ENCODE data around the gene NPAS4.
"Not testable (repeated sequence)": the region's sequence is repeated elsewhere in the genome, so short reads cannot be mapped to it uniquely, and the experiment has no call there.

Gene NPAS4

DNA sequence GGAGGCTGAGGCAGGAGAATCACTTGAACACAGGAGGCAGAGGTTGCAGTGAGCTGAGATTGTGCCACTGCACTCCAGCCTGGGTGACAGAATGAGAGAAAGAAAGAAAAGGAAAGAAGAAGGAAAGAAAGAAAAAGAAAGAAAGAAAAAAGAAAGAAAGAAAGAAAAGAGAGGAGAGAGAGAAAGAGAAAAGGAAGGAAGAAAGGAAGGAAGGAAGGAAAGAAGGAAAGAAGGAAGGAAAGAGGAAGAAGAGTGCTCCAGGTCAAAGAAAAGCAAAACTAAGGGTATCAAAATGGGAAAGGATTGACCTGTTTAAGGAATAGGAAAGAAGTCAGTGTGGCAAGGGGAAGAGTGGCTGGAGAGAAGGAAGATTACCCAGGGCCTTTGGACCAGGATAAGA lies 10.5 kb downstream of the NPAS4 start:
- H3K4ac ChIP-seq (ENCODE audit: low read depth, low read length); H3K79me2 ChIP-seq (ENCODE audit: control insufficient read depth, insufficient read depth, low read length); H3K18ac ChIP-seq (ENCODE audit: low read length): not testable (repeated sequence)

DNA sequence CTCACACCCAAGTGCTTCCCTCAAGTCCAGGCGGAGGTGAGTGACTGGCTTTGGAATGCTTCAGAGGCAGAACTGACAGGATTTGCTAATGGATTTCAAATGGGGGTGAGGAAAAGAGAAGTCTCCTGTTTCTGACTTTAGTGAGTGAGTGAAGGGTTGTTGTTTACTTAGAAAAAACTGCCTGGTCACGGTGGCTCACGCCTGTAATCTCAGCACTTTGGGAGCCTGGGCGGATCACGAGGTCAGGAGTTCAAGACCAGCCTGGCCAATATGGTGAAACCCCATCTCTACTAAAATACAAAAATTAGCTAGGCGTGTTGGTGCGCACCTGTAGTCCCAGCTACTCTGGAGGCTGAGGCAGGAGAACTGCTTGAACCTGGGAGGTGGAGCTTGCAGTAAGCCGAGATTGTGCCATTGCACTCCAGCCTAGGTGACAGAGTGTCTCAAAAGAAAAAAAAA lies 11.1 kb downstream of the NPAS4 start:
- H3K36me3 ChIP-seq (ENCODE audit: control insufficient read depth, insufficient read depth, low read length); H3K9ac ChIP-seq (ENCODE audit: low read length); H4K5ac ChIP-seq (ENCODE audit: low read length); H3K27me3 ChIP-seq (ENCODE audit: insufficient read depth, low read length, poor library complexity); H3K23ac ChIP-seq (ENCODE audit: low read length); H2AK5ac ChIP-seq (ENCODE audit: low read length); H3K4me3 ChIP-seq (ENCODE audit: low read length); H4K8ac ChIP-seq (ENCODE audit: low read depth, low read length); H2BK120ac ChIP-seq (ENCODE audit: low read depth, low read length); H3K4ac ChIP-seq (ENCODE audit: low read depth, low read length); H3K56ac ChIP-seq (ENCODE audit: low read length); H3K79me2 ChIP-seq (ENCODE audit: control insufficient read depth, insufficient read depth, low read length); H2BK5ac ChIP-seq (ENCODE audit: low read length); H3K4me2 ChIP-seq (ENCODE audit: low read length); H3K79me1 ChIP-seq (ENCODE audit: low read length); H3K27ac ChIP-seq (ENCODE audit: low read depth, low read length); H3K4me1 ChIP-seq (ENCODE audit: control insufficient read depth, low read depth, low read length); H3K18ac ChIP-seq (ENCODE audit: low read length); H2BK15ac ChIP-seq (replicated peaks; ENCODE audit: low read depth): not testable (repeated sequence)
- no CpG with 5 or more reads among the region's 8 CpGs for WGBS (ENCODE audit: extremely low coverage, insufficient coverage, low lambda C conversion rate)
- DNase-seq = peak; percentile 82

More for the DNA sequence above, 10.5 kb downstream of the NPAS4 start:
- H3K36me3 ChIP-seq (ENCODE audit: control insufficient read depth, insufficient read depth, low read length); H3K23ac ChIP-seq (ENCODE audit: low read length); H3K27ac ChIP-seq (ENCODE audit: low read depth, low read length); H4K8ac ChIP-seq (ENCODE audit: low read depth, low read length); H3K27me3 ChIP-seq (ENCODE audit: insufficient read depth, low read length, poor library complexity); H2BK5ac ChIP-seq (ENCODE audit: low read length); DNase-seq; H3K4me1 ChIP-seq (ENCODE audit: control insufficient read depth, low read depth, low read length); H2BK15ac ChIP-seq (replicated peaks; ENCODE audit: low read depth); H3K9ac ChIP-seq (ENCODE audit: low read length); H2AK5ac ChIP-seq (ENCODE audit: low read length); H3K4me2 ChIP-seq (ENCODE audit: low read length); H3K4me3 ChIP-seq (ENCODE audit: low read length); H3K56ac ChIP-seq (ENCODE audit: low read length); H3K79me1 ChIP-seq (ENCODE audit: low read length); H2BK120ac ChIP-seq (ENCODE audit: low read depth, low read length); H4K5ac ChIP-seq (ENCODE audit: low read length): not testable (repeated sequence)

DNA sequence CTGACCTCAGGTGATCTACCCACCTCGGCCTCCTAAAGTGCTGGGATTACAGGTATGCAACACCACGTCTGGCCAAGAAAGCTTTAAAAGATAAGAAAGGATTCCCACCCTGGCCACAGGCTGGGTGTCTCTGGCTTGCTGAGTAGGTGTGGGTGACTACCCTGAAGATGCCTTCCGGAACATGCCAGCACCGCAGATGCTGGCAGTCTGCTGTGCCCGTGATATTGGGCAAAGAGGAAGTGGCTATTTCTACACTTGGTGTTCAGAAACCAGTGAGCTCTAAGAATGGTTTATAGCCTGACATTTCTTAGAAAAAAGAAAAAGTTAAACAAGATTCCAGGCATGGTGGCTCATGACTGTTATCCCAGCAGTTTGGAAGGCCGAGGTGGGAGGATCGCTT lies 11.8 kb downstream of the NPAS4 start:
- Histone ChIP-seq H3K27me3 (ENCODE audit: insufficient read depth, low read length, poor library complexity) (no peaks in the 10 kb centered on the region), H3K4me3 (ENCODE audit: low read length) (no peak overlapping the region), H3K18ac (ENCODE audit: low read length) (no peak overlapping the region), H2BK120ac (ENCODE audit: low read depth, low read length) (no peak overlapping the region), H3K4me2 (ENCODE audit: low read length) (no peak overlapping the region), H3K4me1 (ENCODE audit: control insufficient read depth, low read depth, low read length) (no peaks in the 10 kb centered on the region), H3K9ac (ENCODE audit: low read length) (no peak overlapping the region), H3K56ac (ENCODE audit: low read length) (no peak overlapping the region), H3K79me1 (ENCODE audit: low read length) (no peaks in the 10 kb centered on the region), H3K36me3 (ENCODE audit: control insufficient read depth, insufficient read depth, low read length) (peaks cover 9% of the 10 kb centered on the region), H3K4ac (ENCODE audit: low read depth, low read length) (no peak overlapping the region), H2BK5ac (ENCODE audit: low read length) (no peak overlapping the region), H2AK5ac (ENCODE audit: low read length) (no peak overlapping the region), H3K23ac (ENCODE audit: low read length) (no peak overlapping the region), H4K8ac (ENCODE audit: low read depth, low read length) (no peak overlapping the region), H3K79me2 (ENCODE audit: control insufficient read depth, insufficient read depth, low read length) (peaks cover 2% of the 10 kb centered on the region), H2BK15ac (replicated peaks; ENCODE audit: low read depth) (no peak overlapping the region), H3K27ac (ENCODE audit: low read depth, low read length) (no peak overlapping the region), H4K5ac (ENCODE audit: low read length) (no peak overlapping the region)
- WGBS (ENCODE audit: extremely low coverage, insufficient coverage, low lambda C conversion rate) = no CpG with 5 or more reads among the region's 7 CpGs
- DNase-seq = no peak

DNA sequence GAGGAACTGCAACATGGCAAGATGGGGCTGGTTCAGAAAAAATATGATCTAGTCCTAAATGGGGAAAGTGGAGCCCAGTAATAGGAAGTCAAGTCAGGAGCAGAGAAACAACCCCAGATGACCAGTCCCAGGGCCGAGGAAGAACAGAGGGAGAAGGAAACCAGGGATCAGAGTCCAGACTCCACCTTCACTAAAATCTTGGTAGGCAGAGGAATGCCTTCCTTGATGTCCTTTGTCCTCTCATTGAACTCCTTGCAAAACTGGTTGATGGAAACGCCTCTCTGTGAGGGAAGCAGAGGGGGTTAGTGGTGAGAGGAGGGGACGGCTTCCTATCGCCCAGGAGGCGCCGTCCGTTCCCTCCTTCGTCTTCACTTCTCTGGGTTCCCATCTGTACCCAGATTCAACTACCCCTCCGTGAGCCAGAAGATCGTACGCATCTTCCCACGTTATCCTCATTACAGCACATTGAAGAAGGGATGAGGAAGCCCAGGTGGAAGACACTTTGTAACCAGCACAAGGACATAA lies 17.2 kb downstream of the NPAS4 start:
- no peaks in the 10 kb centered on the region for H3K4me1 ChIP-seq (ENCODE audit: control insufficient read depth, low read depth, low read length)
- H2BK5ac ChIP-seq (ENCODE audit: low read length) = no peak overlapping the region
- H3K23ac ChIP-seq (ENCODE audit: low read length) = no peak overlapping the region
- H3K9ac ChIP-seq (ENCODE audit: low read length) = peak overlapping the region; percentile 69
- H3K4me3 ChIP-seq (ENCODE audit: low read length) = peak overlapping the region; percentile 98
- no peak overlapping the region for H3K18ac ChIP-seq (ENCODE audit: low read length)
- H3K4me2 ChIP-seq (ENCODE audit: low read length) = peak overlapping the region; percentile 47
- H4K8ac ChIP-seq (ENCODE audit: low read depth, low read length) = no peak overlapping the region
- no peak overlapping the region for H3K27ac ChIP-seq (ENCODE audit: low read depth, low read length)
- H3K79me2 ChIP-seq (ENCODE audit: control insufficient read depth, insufficient read depth, low read length) = peaks cover 6% of the 10 kb centered on the region
- WGBS (ENCODE audit: extremely low coverage, insufficient coverage, low lambda C conversion rate) = no CpG with 5 or more reads among the region's 12 CpGs
- H2BK120ac ChIP-seq (ENCODE audit: low read depth, low read length) = no peak overlapping the region
- peaks cover 9% of the 10 kb centered on the region for H3K36me3 ChIP-seq (ENCODE audit: control insufficient read depth, insufficient read depth, low read length)
- H3K56ac ChIP-seq (ENCODE audit: low read length) = peak overlapping the region; percentile 91
- H3K79me1 ChIP-seq (ENCODE audit: low read length) = peaks cover 4% of the 10 kb centered on the region
- H3K27me3 ChIP-seq (ENCODE audit: insufficient read depth, low read length, poor library complexity) = no peaks in the 10 kb centered on the region
- DNase-seq = peak; percentile 25
- peak overlapping the region; percentile 5 for H2AK5ac ChIP-seq (ENCODE audit: low read length)
- H3K4ac ChIP-seq (ENCODE audit: low read depth, low read length) = no peak overlapping the region
- H4K5ac ChIP-seq (ENCODE audit: low read length) = no peak overlapping the region
- no peak overlapping the region for H2BK15ac ChIP-seq (replicated peaks; ENCODE audit: low read depth)

DNA sequence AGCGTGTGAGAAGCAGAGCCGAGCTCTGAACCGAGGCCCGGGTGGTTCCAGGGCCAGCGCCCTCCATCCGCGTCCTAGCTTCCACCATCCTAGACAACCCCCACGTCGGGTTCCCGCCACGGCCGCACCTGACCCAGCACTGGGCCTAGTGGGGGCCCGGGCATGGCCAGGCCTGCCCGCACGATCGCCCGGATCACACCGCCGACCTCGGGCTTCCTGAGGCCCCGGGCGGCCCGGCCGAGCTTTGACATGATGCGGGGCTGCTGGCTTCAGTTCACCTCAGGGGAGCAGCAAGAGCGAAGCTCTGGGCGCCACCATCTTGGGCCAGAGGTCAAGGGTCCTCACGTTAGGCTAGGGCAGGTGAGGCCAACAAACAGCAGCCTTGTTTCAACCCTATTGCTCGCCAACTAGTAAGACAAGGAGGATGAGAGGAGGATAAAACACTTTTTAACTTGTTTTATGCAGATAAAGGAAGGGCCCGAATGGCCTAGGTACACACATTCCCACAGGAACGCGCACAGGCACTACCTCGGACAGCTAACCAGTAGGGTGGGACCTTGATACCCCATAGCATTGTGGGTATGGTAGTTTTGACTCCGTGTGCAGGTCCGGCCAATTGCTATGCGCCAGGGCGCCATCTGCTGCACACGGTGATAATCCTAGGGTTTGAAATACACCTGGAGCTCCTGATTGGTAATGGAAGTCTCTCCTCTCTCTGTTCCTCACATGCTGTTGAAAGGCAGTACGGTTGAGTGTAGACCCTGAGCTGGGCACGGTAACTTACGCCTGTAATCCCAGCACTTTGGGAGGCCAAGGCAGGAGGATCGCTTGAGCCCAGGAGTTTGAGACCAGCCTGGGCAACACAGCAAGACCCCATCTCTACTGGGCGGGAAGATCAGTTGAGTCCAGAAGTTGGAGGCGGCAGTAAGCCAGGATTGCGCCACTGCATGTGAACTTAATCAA lies 17.9 kb downstream of the NPAS4 start, which contains the start of gene MRPL11:
MRPL11 (minus strand) TSS at position 345 of the 963 bp plus-strand sequence; CDS start at position 251, 94 bp downstream.
- H3K4me2 ChIP-seq (ENCODE audit: low read length) = peak within 1 kb of the TSS; percentile 47
- no peak within 1 kb of the TSS for H4K5ac ChIP-seq (ENCODE audit: low read length)
- peak within 1 kb of the TSS; percentile 5 for H2AK5ac ChIP-seq (ENCODE audit: low read length)
- H3K4ac ChIP-seq (ENCODE audit: low read depth, low read length) = peak within 1 kb of the TSS; percentile 64
- no peak within 1 kb of the TSS for H2BK15ac ChIP-seq (replicated peaks; ENCODE audit: low read depth)
- peak within 1 kb of the TSS; percentile 98 for H3K4me3 ChIP-seq (ENCODE audit: low read length)
- H3K56ac ChIP-seq (ENCODE audit: low read length) = peak within 1 kb of the TSS; percentile 91
- H3K27me3 ChIP-seq (ENCODE audit: insufficient read depth, low read length, poor library complexity) = no peaks in the 10 kb centered on the region
- no peak within 1 kb of the TSS for H2BK120ac ChIP-seq (ENCODE audit: low read depth, low read length)
- no CpG with 5 or more reads among the region's 45 CpGs for WGBS (ENCODE audit: extremely low coverage, insufficient coverage, low lambda C conversion rate)
- peak within 1 kb of the TSS; percentile 69 for H3K9ac ChIP-seq (ENCODE audit: low read length)
- H3K23ac ChIP-seq (ENCODE audit: low read length) = no peak within 1 kb of the TSS
- H3K79me1 ChIP-seq (ENCODE audit: low read length) = peaks cover 4% of the 10 kb centered on the region
- no peaks in the 10 kb centered on the region for H3K4me1 ChIP-seq (ENCODE audit: control insufficient read depth, low read depth, low read length)
- H3K27ac ChIP-seq (ENCODE audit: low read depth, low read length) = no peak within 1 kb of the TSS
- peaks cover 6% of the 10 kb centered on the region for H3K79me2 ChIP-seq (ENCODE audit: control insufficient read depth, insufficient read depth, low read length)
- no peak within 1 kb of the TSS for H4K8ac ChIP-seq (ENCODE audit: low read depth, low read length)
- DNase-seq = peak; percentile 97
- H3K36me3 ChIP-seq (ENCODE audit: control insufficient read depth, insufficient read depth, low read length) = peaks cover 9% of the 10 kb centered on the region
- H3K18ac ChIP-seq (ENCODE audit: low read length) = no peak within 1 kb of the TSS
- peak within 1 kb of the TSS; percentile 21 for H2BK5ac ChIP-seq (ENCODE audit: low read length)
